HG02642 (cell line): ENCODE measurements around the gene CTNND2.
"Not testable (repeated sequence)": the region's sequence is repeated elsewhere in the genome, so short reads cannot be mapped to it uniquely, and the experiment has no call there.

ENCODE experiments used
- ATAC-seq: cut with Tn5 transposase; IDR thresholded peaks from one replicate; pipeline ENCODE4 v1.9.1; 2021; ENCODE audit warnings: mild to moderate bottlenecking; ENCODE audit not compliant: unreplicated experiment, poor library complexity

The CTNND2 gene

DNA sequence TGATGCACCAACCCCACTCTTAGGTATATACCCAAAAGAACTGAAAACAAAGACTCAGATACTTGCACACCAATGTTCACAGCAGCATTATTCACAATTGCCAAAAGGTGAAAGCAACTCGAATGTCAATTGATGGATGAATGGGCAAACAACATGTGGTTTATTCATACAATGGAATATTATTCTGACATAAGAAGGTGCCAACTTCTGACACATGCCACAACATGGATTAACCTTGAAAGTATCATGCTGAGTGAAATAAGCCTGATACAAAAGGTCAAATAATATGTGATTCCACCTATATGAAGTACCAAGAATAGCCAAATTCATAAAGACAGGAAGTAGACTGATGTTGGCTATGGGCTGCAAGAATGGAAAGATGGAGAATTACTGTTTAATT, 35.0 kb downstream of the CTNND2 start:
- no peak for ATAC-seq

DNA sequence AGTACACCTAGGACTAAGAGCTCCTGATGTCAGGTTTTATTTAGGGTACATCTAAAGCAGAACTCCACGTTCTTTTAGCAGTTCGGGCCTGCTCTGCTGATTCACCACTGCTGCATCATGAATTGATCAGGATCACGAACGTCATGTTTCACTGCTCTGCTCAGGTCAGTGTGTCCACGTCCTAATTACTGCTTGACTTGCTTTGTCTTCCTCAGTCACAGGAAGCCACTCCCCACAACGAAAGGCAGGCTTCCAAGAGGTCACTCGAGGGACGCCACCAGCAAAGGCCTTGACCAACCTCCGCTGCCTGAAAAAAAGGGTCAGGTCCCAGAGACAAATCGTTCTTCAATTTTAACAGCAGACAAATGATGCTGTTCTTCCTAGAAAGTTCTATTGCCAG, 40.3 kb downstream of the CTNND2 start:
- no peak for ATAC-seq

DNA sequence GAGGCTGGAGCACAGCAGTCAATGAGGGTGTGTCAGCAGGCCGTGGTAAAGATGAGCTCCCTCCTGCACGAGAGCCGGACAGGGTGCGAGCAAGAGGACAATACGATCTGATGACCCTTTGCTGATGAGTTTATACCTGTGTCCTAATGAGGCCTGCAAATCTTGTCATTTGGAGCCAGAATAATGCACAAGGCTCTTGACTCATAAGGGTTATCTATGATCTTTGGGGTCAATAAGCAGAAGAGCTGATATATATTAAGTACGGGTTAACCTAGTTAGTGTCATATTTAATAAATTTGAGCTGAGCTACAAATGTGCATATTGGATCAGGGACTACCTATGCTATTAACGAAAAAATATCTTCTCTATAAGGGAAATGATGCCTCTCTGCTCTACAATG, 46.9 kb downstream of the CTNND2 start:
- no peak for ATAC-seq

DNA sequence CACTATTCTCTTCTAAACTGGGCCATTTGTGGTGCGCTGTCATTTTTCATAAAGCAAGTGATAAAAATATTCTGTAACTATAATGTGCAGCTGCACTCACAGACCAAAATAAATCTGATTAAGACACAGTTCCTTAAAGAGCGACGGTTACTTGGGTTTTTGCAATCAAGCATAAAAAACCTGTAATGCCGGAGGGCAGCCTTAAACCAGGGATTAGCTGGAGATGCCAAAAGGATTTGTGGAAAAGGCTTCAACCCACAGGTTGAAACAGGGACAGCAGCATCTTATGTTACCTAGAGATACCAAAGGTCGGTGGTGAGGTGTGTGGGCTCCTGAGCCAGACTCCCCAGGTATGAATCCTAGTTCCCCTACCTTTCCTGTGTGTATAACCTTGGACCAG, 49.3 kb downstream of the CTNND2 start:
- no peak for ATAC-seq

DNA sequence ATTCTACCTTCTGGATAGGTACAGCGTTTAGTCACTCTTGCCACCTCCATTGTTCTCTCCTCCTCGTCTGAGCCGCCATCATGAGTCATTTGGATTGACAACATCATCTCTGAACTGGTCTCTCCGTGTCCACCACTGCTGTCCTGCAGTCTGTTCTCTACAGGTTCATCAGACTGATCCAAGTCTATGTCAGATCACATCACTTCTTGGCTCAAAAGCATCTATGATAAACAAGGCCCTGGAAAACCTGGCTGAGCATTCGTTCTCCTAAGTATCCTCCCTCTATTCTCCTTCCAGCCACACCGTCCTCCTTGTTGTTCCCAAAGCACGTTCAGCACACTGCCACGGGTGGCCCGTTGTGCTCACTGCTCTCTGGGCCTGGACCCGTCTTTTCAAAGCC, 50.5 kb downstream of the CTNND2 start:
- no peak for ATAC-seq

DNA sequence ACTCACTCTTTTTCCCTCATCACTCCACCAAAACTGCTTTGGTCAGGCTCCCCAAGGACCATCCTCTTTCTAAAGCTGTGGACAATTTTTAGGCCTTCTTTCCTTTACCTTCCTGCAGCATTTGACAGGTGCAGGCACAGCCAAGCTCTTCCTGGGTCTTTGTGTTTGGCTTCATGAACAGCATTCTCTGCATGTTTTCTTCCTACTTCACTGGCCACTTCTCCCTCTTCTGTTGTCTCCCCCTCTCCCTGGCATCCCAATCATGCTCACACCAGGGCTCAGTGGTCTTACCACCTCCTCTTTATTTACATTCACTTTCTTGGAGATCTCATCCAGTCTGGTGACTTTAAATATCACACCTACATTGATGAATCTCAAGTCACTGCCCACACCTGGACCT, 51.1 kb downstream of the CTNND2 start:
- ATAC-seq: no peak

DNA sequence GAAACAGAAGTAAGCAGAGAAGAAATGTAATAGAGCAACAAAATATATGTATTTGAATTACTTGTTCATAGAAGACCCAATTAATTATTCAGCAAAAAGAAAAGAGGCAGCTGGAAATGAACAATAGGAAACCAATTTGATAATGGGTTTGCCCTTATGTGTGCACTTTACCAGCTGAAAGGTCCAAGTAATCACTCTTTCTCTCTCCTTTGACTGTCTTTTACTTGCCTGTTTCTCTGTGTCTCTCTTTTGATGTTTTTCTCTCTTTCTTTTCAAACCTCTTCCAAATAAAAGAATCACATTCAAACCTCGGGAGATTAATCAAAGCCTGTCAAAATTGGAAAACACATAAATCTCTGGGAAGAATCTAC, 51.5 kb downstream of the CTNND2 start:
- ATAC-seq: no peak

DNA sequence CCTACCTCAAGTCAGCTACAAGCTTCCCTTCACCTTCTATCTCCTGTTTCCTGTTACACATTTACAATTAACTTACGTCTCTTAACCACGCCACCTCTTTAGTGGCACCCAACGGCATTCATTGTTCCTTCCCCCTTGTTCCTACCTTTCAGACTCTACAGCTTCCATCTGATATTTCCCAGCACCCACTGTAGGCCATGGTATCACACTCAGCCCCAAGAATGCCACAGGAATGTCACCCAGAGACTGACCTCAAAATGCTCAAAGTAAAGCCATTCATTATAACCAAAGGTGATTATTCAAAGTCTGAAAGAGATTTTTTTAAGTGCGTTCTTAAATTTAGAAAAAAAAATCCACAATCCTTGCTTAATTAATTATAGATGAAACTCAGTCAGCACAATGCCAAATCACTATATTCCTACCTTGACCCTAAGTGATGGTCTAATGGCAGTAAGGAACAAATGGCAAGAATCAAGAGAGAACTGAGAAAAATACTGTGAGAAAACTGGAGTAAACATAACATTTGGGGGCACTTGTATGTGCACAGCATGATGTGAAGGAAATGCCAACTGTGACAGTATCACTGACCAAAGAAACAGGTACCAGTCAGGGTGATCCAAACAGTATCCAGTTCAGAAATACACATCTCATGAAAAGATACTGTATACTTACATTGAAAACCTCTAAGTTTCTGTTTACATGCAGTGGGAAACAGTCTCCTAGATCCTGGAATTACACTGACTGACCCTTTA, 52.1 kb downstream of the CTNND2 start:
- ATAC-seq: no peak

DNA sequence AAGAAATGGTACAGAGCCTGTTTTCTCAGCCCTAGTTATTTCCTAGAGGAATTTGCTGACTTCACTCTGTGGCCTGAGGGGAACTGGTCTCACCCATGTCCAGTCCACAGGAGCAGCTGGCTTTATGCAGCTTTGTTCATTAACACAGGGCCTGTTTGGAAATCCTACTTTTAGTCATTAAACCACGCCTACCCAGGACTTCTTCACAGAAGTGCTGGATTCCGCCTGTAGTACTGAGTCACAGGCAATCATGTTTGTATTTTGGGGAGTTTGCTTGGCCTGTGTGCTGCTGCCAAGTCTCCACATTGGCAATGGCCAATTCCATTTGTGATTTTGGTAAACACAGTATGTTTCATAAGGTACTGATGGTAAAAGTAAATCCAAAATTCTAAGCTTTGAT, 52.8 kb downstream of the CTNND2 start:
- no peak for ATAC-seq

DNA sequence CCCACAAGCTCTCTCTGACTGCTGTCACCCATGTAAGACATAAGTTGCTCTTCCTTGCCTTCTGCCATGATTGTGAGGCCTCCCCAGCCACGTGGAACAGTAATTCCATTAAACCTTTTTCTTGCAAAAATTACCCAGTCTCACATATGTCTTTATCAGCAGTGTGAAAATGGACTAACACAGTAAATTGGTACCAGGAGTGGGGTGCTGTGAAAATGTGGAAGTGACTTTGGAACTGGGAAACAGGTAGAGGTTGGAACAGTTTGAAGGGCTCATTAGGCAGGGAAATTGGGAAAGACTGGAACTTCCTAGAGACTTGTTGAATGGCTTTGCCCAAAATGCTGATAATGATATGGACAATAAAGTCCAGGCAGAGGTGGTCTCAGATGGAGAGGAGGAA, 75.7 kb downstream of the CTNND2 start:
- ATAC-seq: not testable (repeated sequence)

- no peak for ATAC-seq
These were observed 81.6 kb downstream of the CTNND2 start for GRCh38 chr5:11822598-11822997.

DNA sequence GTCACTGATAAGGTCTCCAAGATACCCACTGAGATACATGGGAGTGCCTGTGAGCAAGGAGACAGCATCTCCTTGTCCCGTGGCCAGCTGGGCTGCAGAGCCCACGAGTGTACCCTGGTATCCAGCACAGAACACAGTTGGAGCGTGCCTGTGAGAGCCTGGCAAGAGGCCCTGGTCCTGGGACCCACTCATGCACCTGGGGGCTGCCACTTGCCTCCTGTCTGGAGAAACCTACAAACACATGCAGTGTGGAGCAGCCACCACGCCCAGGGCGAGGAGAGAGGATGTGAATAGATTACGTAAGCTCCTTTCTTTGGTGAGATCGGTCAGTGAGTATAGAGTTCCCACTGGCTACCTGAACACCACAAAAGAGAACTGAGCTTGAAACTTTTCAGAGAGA, 88.3 kb downstream of the CTNND2 start:
- ATAC-seq: no peak

DNA sequence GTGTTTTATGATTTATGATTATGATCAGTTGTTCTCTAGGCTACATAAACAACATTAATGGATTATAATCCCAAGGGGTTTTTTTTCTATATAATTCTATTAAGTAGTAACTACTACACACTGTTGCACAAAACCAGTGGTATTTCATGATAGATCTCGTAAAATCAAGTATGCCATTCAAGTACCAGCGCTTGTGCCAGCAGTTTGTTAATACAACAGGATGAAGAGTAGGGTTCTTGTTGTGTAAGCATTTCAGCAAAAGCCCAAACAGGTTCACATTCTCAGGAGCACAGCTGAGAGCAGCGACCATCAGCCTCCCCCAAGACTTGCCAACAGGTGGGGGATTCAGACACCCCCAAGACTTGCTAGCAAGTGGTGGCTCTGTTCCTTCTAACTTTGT, 88.8 kb downstream of the CTNND2 start:
- ATAC-seq: no peak

DNA sequence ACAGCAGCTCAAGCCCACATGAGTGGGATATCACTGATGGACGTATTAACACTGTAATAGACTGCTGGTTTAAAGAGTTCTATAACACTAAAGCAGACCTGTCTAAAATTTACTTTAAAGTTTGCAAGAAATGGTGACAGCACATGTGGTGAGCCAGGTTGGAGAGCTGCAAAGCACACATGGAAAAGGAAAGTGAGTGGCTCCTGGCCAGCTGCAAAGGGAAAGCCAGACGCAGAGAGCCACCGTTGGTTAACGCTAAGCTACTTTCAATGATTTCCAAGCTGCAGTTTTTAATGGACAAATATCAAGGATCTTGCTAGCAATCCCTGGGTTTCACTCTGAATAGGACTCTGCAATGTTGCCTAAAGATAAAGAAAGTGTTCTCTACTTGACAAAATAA, 89.9 kb downstream of the CTNND2 start:
- ATAC-seq: no peak

- ATAC-seq: no peak
These were observed 94.8 kb downstream of the CTNND2 start for GRCh38 chr5:11809407-11809806.

GRCh38 chr5:11803436-11803835, 100.8 kb downstream of the CTNND2 start:
- no peak for ATAC-seq

GRCh38 chr5:11801061-11801460, 103.2 kb downstream of the CTNND2 start:
- no peak for ATAC-seq

GRCh38 chr5:11797132-11797531, 107.1 kb downstream of the CTNND2 start:
- ATAC-seq: no peak

DNA sequence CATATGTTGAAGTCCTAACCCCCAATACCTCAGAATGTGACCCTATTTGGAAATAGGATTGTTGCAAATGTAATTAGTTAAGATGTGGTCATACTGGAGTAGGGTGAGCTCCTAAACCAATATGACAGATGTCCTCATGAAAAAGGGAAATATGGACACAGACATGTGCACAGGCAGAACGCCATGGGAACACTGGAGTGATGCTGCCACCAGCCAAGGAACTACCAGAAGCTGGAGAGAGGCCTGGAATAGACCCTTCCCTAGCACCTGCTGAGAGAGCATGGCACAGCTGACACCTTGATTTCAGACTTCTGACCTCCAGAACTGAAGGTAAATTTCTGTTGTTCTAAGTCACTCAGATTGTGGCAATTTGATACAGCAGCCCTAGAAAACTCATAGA, 110.8 kb downstream of the CTNND2 start:
- ATAC-seq: no peak

DNA sequence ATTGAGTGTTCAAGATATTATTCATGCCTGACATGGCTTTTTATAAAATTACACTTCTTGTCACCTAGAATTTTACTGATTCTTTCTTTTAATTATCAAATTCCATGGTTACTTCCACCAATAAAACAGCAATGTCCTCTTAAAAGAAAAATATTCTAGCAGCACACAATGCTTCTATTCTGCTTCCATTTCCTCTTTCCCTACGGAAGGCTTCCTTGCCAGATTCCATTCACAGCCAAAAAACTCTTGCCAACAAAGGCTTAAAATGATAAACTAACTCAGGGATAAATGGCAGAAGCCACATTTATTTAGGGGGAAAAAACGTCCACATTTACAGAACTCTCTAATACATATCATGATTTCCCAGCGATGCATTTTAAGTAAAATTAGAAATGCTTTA, 111.6 kb downstream of the CTNND2 start:
- no peak for ATAC-seq

GRCh38 chr5:11791792-11792191, 112.5 kb downstream of the CTNND2 start:
- no peak for ATAC-seq

DNA sequence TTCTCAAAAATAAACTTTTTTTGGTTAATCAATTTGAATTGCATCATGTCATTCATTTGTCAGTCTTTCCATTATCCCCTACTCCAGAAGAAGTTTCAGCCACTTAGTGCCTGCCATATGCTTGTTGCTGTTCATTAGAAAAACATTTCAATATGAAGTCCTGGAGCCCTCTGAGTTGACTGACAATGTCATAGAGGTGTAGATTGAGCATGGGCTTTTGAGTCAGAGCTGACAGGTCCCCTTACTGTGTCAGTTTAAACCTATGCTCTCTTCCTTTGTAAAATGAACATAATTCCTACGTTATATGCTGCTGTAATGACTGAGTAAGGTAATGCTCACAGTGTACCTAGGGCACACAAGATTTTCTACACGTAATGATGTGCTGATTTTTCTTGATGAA, 114.0 kb downstream of the CTNND2 start:
- ATAC-seq: no peak
